Stimulated activated CD8-positive, alpha-beta memory T cell treated with anti-CD3 and anti-CD28 coated beads, Interleukin-15, amount 100 ng/mL, for 1 hour (primary cell): Measurements from ENCODE around the gene TNFRSF21.
"Not testable (repeated sequence)": the region's sequence is repeated elsewhere in the genome, so short reads cannot be mapped to it uniquely, and the experiment has no call there.

Source experiments
- DNase-seq: peaks from one replicate; pipeline ENCODE4 v3.0.0-alpha.2; 2020; ENCODE audit warnings: low read depth

The TNFRSF21 gene

GRCh38 chr6:47286301-47286700 is 23.4 kb downstream of the TNFRSF21 start:
- no peak for DNase-seq

- no peak for DNase-seq
Observed at GRCh38 chr6:47283993-47284392, 25.7 kb downstream of the TNFRSF21 start.

- DNase-seq = no peak
Observed at GRCh38 chr6:47278545-47278944, 31.2 kb downstream of the TNFRSF21 start.

GRCh38 chr6:47277702-47278101 is 32.0 kb downstream of the TNFRSF21 start:
- DNase-seq = no peak

- no peak for DNase-seq
Observed at GRCh38 chr6:47276377-47276776, 33.3 kb downstream of the TNFRSF21 start.

- no peak for DNase-seq
Observed at GRCh38 chr6:47275640-47276039, 34.1 kb downstream of the TNFRSF21 start.

GRCh38 chr6:47275132-47275531 is 34.6 kb downstream of the TNFRSF21 start:
- DNase-seq = not testable (repeated sequence)

DNA sequence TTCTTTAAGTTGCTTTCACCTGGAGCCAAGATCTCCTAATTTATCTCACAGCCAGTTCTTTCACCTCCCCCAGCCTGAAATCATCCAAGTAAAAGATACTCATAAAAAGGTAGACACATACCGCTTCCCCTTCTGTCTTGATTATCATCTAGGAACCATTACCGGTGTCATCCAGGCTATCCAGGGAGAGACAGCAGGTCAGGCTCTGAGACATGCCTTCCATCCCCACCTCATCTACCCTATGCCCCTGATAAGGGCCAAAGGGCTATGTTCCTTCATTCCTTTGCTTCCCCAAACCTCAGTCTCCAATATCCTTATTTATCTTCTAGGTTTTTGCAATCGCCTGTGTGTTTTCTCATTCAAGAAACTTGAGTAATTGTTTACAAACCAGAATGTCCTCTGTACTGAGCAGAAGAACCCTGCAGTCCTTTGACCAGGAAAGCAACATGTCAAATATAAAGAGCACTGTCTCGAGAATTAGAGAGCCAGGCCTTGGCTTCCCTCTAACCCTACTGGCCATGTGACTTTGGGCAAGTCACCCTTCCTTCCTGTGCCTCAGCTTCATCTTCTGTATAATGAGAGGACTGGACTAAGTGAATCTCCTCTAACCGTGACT is 41.0 kb downstream of the TNFRSF21 start:
- DNase-seq = no peak

- DNase-seq = no peak
Observed at GRCh38 chr6:47267301-47267700, 42.4 kb downstream of the TNFRSF21 start.

DNA sequence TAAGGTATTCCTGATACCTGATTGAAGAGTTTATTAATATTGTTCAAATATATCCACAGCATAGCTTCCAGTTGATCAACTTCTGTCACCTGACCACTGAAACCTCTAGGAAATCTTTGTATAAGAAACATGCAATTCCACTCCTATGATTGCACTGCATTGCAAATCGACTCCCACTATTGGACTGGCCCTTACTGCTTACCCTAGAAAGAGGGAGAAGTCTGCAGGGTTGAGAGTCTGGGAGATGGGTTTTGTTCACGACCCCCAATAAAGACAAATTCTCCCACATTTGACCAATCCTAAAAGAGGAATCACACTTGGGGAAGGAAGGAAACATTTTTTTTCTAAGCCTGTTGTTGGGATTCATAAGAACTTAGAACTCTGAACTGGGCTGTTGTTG is 43.7 kb downstream of the TNFRSF21 start:
- DNase-seq = no peak

GRCh38 chr6:47264775-47265184 is 44.9 kb downstream of the TNFRSF21 start:
- DNase-seq = no peak

DNA sequence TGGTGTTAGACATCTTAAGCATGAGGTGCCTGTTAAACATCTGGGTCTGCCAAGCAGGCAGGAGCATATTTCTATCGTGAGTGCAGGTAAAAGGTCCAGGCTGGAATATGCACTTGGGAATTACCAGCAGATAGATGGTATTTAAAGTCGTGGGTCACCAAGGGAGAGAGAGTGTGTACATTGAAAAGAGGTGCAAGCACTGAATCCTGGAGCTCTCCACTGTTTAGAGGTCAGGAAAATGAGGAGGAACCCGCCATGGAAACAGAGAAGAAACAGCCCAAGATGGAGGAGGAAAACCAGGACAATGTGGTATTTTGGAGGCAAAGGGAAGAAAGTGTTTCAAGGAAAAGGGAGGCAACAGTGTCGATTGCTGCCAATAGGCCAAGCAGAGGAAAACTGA is 46.4 kb downstream of the TNFRSF21 start:
- DNase-seq = no peak

DNA sequence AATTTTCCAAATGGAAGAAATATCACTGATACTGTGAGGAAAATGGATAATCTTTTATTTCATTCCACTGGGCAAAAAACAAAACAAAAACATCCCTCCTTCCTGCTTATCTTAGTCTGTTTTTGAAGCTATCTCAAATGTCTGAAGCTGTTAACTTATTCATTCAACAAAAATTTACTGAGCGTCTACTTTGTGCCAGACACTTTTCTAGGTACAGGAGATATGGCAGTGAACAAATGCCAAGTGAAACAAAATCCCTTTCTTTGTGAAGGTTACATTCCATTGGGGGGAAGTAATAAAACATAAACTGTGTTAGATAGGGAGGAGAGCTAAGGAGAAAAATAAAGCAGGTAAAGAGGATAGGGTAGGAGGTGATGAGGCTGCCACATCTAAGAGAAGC is 47.5 kb downstream of the TNFRSF21 start:
- DNase-seq = no peak

- no peak for DNase-seq
Observed at GRCh38 chr6:47261191-47261590, 48.5 kb downstream of the TNFRSF21 start.

- no peak for DNase-seq
Observed at GRCh38 chr6:47260021-47260420, 49.7 kb downstream of the TNFRSF21 start.

DNA sequence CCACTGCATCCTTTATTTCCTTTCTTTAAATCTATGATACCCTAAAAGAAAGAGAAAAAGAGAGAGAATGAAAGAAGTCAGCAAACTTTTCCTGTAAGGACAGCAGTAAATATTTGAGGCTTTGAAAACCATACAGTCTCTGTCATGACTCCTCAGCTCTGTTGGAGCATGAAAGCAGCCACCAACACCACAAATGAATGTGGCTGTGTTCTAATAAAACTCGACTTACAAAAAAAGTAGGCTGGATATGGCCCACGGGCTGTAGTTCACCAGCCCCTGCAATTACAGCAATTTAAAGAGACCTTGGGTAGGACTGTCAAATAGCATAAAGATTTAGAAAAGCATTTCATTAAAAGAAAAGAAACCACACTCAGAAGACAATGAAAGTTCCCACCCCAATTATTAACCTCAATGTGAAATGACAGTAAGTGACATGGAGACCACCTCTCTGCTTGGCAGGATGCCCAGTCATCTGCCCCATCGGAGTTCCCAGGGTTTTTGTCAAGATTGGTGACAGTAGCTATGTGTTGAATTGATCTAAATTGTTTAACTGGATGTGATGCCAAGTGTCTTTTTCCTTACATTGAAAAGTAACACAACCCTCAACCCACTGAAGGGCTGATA is 50.9 kb downstream of the TNFRSF21 start:
- no peak for DNase-seq

DNA sequence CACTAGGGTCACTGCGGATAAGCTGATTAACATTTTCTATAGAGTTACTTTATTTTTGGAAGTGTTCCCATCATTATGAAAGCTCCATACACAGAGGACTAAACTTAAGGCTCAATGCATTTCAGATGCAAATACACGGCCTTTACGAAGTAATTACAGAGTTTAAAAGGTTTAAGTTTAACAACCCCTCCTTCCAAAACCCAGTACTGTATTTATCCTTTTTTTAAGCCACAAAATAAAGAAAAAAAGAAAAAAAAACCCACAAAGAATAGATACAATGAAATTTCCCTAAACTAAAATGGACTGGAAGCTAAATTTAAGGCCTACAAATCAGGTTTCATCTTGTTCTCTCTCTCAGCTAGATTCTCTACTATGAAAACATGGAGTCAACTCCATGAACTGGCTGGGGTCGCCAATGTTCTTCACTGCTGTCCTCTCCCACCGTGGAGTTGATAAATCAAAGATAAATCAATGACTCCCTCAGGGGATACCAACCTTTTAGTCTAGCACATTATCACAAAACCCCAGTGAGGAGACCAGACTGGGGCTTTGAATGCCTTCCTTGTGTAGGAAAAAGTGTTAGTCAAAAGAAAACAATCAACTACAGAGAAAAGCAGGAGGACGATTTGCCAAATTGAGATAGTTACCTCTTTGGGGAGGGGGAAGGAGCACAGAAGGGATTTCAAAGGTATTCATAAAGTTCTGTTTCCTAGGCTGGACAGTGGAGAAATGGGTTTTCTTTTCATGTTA is 52.5 kb downstream of the TNFRSF21 start:
- no peak for DNase-seq

GRCh38 chr6:47256361-47256760 is 53.3 kb downstream of the TNFRSF21 start:
- no peak for DNase-seq

- no peak for DNase-seq
Observed at GRCh38 chr6:47254906-47255305, 54.8 kb downstream of the TNFRSF21 start.

- DNase-seq = no peak
Observed at GRCh38 chr6:47254051-47254450, 55.7 kb downstream of the TNFRSF21 start.

GRCh38 chr6:47253136-47253535 is 56.6 kb downstream of the TNFRSF21 start:
- DNase-seq = no peak

DNA sequence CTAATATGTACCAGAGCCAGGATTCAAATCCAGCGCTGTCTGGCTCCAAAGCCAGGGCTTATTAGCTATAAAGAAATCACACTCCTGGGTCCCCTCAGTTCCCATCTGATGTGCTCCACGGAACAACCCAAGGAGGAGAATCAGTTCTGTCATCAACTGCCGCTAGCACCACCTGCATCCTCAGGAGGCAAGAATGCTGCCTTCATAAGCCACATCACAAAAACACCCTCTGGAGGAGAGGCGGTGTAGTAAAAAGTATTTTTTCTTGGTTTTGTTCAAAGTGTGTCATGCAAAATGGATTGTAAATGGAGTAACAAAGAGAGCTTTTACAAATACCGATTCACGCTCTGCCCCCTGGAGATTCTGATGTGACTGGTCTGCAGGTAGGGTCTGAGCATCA is 57.1 kb downstream of the TNFRSF21 start:
- no peak for DNase-seq

DNA sequence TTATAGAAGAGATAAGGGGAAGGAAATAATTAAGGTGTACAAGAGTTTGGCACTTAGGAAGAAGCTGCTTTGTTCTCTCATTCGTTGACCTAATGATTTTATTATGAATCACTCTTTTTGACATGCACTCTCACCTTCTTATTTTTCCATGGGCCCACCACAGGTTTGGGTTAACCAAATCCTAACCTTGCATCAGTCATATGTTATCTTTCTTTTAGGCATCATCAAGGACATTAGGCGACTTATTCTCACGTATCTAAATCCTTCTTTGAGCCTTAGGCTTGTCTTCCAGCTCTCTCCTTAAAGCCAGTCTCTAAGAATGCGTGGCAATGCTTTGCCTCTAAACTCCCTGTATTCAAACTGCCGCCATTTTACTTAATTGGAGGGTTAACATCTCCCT is 58.3 kb downstream of the TNFRSF21 start:
- no peak for DNase-seq
